PC-3 (cell line): Measurements from ENCODE around the gene NBR1. TPM values are rescaled to one million over a fixed set of nuclear protein-coding genes. Genes with fewer than 3 reads are reported as not detected.
"Not testable (repeated sequence)": the region's sequence is repeated elsewhere in the genome, so short reads cannot be mapped to it uniquely, and the experiment has no call there.

Source experiments
- ATAC-seq: fragments of 200-7000 bp; cut with Tn5 transposase; 2 replicates; pipeline ENCODE4 v1.9.1; 2020; ENCODE audit warnings: mild to moderate bottlenecking, moderate library complexity
- BruUV-seq: library from RNA; stranded (reverse); fragments of 400-500 nt; replicated peaks from 2 replicates; lab custom pipeline; 2021; lab: Mats Ljungman, UMichigan
- CTCF ChIA-PET: fragments of 300-600 bp; sonication (Branson Sonifier 250); formaldehyde crosslinking; loops from one replicate; lab custom pipeline; 2022; ENCODE audit warnings: antibody characterized with exemption; lab: Charles Lee
- POLR2A ChIA-PET: fragments of 300-600 bp; sonication (Branson Sonifier 250); formaldehyde crosslinking; loops from one replicate; lab custom pipeline; 2022; ENCODE audit warnings: antibody characterized with exemption; ENCODE audit not compliant: unreplicated experiment; lab: Charles Lee
- DNase-seq: peaks from one replicate; pipeline ENCODE4 v3.0.0-alpha.2; 2015
- H2AFZ ChIP-seq: fragments of 300-600 bp; sonication (generic); 2 replicates; pipeline ENCODE4 v1.6.0; 2016; ENCODE audit warnings: antibody characterized with exemption, low read length
- H3F3A ChIP-seq: fragments of 300-600 bp; sonication (generic); one replicate; pipeline ENCODE4 v1.6.0; 2017; ENCODE audit warnings: antibody characterized with exemption, low read length, control low read depth, mild to moderate bottlenecking; ENCODE audit not compliant: unreplicated experiment
- H3K27ac ChIP-seq: fragments of 300-600 bp; sonication (generic); 2 replicates; pipeline ENCODE4 v1.5.1; 2016; ENCODE audit warnings: mild to moderate bottlenecking, low read length
- H3K27me3 ChIP-seq: fragments of 300-600 bp; sonication (generic); 2 replicates; pipeline ENCODE4 v1.6.1; 2016; ENCODE audit warnings: low read length, mixed read lengths
- H3K36me3 ChIP-seq: fragments of 300-600 bp; sonication (generic); 2 replicates; pipeline ENCODE4 v1.6.1; 2016; ENCODE audit warnings: low read depth, mixed run types, low read length, mixed read lengths
- H3K4me1 ChIP-seq: fragments of 300-600 bp; sonication (generic); 2 replicates; pipeline ENCODE4 v1.5.1; 2016; ENCODE audit warnings: low read length; ENCODE audit not compliant: insufficient read depth
- H3K4me2 ChIP-seq: fragments of 300-600 bp; sonication (generic); 2 replicates; pipeline ENCODE4 v1.6.0; 2016; ENCODE audit warnings: low read length
- H3K4me3 ChIP-seq: fragments of 300-600 bp; sonication (generic); 2 replicates; pipeline ENCODE4 v1.5.1; 2016; ENCODE audit warnings: mild to moderate bottlenecking, low read length, mixed read lengths
- H3K79me2 ChIP-seq: fragments of 300-600 bp; sonication (generic); 2 replicates; pipeline ENCODE4 v1.6.1; 2017; ENCODE audit warnings: low read length, mixed read lengths
- H3K9ac ChIP-seq: fragments of 300-600 bp; sonication (generic); 2 replicates; pipeline ENCODE4 v1.6.0; 2016; ENCODE audit warnings: mild to moderate bottlenecking, low read length
- H3K9me2 ChIP-seq: fragments of 300-600 bp; sonication (generic); replicated peaks from 2 replicates; pipeline ENCODE4 v1.6.1; 2016; ENCODE audit warnings: mixed run types, low read length, mixed read lengths
- H3K9me3 ChIP-seq: fragments of 300-600 bp; sonication (generic); 2 replicates; pipeline ENCODE4 v1.6.1; 2016; ENCODE audit warnings: low read length, mixed read lengths
- H4K20me1 ChIP-seq: fragments of 300-600 bp; sonication (generic); 2 replicates; pipeline ENCODE4 v1.6.1; 2016; ENCODE audit warnings: low read length, mixed read lengths
- EZH2 ChIP-seq: fragments of 300-600 bp; sonication (generic); IDR thresholded peaks from one replicate; pipeline ENCODE4 v1.6.1; 2017; ENCODE audit warnings: antibody characterized with exemption, mild to moderate bottlenecking, low read length; ENCODE audit not compliant: unreplicated experiment
- EZH2phosphoT487 ChIP-seq: fragments of 300-600 bp; sonication (generic); IDR thresholded peaks from 2 replicates; pipeline ENCODE4 v1.6.1; 2018; ENCODE audit warnings: mild to moderate bottlenecking, antibody characterized with exemption, low read length, borderline replicate concordance
- intact Hi-C: fragments of 100-400 bp; cut with micrococcal nuclease; formaldehyde crosslinking; loops from 2 replicates; pipeline ENCODE4 v1.9.0; 2023
- total RNA-seq: library from RNA; depleted of rRNA; stranded (reverse); fragments of >200 nt; gene quantifications from 2 replicates; pipeline ENCODE4 v1.2.3, GENCODE V29; 2014
- TF ChIP-seq, protein P1 (sequence below): fragments of 300-600 bp; sonication (generic); conservative IDR thresholded peaks from 2 replicates; pipeline ENCODE4 v1.5.1; 2017; ENCODE audit warnings: antibody characterized with exemption, low read depth, mild to moderate bottlenecking, low read length

Gene NBR1
- total RNA-seq, 1 experiment from 2014 or later: 30.0 TPM

DNA sequence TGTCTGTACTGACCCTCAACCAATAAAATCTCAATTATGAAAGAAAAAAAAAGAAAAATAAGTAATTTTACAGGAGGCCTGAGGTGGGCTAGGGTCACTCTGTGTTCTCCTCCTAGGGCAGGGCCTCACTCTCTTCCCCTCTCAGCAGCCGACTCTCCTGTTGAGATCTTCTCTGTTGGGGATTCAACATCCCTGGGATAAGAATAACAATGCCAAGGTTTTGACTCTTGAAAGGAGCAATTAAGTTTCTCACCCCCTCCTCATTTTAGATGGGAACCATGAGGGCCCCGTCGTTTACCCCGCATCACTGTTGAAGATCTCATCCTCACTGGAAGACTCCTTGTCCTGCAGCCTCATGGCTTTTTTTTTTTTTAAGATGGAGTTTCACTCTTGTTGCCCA lies 24.4 kb upstream of the NBR1 start:
- Histone ChIP-seq H3K4me2 (no peak overlapping the region), H3K4me1 (no peaks in the 10 kb centered on the region), H2AFZ (no peak overlapping the region), H3K36me3 (no peaks in the 10 kb centered on the region), H3K27me3 (no peaks in the 10 kb centered on the region), H3K27ac (no peak overlapping the region), H3K4me3 (no peak overlapping the region), H4K20me1 (no peaks in the 10 kb centered on the region), H3K79me2 (no peaks in the 10 kb centered on the region), H3K9me2 (no peaks in the 10 kb centered on the region), H3K9ac (no peak overlapping the region), H3K9me3 (no peaks in the 10 kb centered on the region), H3F3A (no peaks in the 10 kb centered on the region)
- TF ChIP-seq, protein P1, sequence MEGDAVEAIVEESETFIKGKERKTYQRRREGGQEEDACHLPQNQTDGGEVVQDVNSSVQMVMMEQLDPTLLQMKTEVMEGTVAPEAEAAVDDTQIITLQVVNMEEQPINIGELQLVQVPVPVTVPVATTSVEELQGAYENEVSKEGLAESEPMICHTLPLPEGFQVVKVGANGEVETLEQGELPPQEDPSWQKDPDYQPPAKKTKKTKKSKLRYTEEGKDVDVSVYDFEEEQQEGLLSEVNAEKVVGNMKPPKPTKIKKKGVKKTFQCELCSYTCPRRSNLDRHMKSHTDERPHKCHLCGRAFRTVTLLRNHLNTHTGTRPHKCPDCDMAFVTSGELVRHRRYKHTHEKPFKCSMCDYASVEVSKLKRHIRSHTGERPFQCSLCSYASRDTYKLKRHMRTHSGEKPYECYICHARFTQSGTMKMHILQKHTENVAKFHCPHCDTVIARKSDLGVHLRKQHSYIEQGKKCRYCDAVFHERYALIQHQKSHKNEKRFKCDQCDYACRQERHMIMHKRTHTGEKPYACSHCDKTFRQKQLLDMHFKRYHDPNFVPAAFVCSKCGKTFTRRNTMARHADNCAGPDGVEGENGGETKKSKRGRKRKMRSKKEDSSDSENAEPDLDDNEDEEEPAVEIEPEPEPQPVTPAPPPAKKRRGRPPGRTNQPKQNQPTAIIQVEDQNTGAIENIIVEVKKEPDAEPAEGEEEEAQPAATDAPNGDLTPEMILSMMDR: no peak
- ChIA-PET CTCF (no interaction called here), POLR2A (no interaction called here)
- no TSS peak for BruUV-seq
- no peak for DNase-seq
- intact Hi-C loops: no loop called here
- no peak for ATAC-seq

DNA sequence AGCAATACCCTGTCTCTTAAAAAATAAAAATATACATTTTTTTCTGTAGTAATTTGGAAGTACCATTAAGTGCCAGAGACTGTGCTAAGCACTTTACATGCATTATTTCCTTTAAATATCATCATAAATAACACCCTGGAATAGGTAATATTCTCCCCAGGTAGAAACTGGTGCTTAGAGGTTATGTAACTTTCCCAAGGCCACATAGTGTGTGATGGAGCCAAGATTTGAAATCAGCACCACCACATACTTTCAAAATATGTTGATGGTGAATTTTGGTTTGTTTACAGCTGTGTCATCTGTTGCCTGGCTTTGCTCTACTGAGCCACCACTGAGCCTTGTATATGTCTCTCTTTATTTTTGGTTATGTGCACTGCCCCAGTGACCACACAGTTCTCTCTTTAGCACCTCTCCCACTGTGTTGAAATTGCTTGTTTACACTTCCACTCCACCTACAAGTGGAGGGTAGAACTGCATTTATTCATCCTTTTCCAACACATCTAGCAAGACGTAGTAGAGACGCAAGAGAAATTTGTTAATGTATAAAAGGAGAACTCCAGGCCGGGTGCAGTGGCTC lies 19.0 kb upstream of the NBR1 start:
- H3K27ac ChIP-seq: no peak overlapping the region
- BruUV-seq: no TSS peak
- CTCF ChIA-PET: no interaction called here

DNA sequence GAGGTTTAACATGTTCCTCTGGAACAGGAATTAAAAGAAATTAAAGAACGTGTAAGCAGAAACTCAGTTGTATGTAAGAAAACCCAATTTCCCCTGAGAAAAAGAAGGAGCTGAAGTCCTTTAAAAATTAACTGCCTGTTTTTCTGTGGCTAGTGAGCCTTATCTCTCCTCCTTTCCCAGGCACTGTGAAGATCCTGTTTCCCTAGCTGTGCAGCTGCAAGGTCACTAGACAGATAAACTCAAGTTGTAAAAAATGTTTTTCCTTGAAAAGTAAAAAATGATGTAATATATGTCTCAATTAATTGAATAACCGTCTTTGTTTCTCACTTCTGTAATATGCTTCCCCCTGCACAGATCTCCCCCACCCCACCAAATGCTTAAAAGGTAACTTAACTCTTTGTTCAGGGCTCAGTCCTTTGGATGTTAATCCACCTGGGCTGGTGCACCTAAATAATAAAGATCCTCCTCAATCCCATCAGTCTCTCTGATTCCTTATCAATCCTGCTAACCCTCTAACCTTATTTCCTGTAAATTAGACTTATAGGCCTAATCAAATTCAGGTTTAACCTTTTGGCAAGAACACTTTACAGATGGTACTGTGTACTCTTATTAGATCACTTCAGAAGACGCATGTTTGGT lies 17.7 kb upstream of the NBR1 start:
- H3K9me3 ChIP-seq, BruUV-seq, H3K4me2 ChIP-seq, H3F3A ChIP-seq, DNase-seq, H3K79me2 ChIP-seq, H3K27me3 ChIP-seq, H3K4me1 ChIP-seq, H3K9ac ChIP-seq, H3K9me2 ChIP-seq, ATAC-seq, H2AFZ ChIP-seq, H3K4me3 ChIP-seq, H3K27ac ChIP-seq, CTCF ChIA-PET, H4K20me1 ChIP-seq, intact Hi-C loops, H3K36me3 ChIP-seq, POLR2A ChIA-PET: not testable (repeated sequence)

More for the DNA sequence above, 19.0 kb upstream of the NBR1 start:
- Histone ChIP-seq H2AFZ (no peak overlapping the region), H3K36me3 (no peaks in the 10 kb centered on the region), H4K20me1 (no peaks in the 10 kb centered on the region), H3F3A (no peaks in the 10 kb centered on the region), H3K9ac (no peak overlapping the region), H3K27me3 (no peaks in the 10 kb centered on the region), H3K9me2 (no peaks in the 10 kb centered on the region), H3K4me1 (no peaks in the 10 kb centered on the region), H3K79me2 (no peaks in the 10 kb centered on the region), H3K9me3 (no peaks in the 10 kb centered on the region), H3K4me3 (no peak overlapping the region), H3K4me2 (no peak overlapping the region)
- intact Hi-C loops: no loop called here
- ATAC-seq: no peak
- POLR2A ChIA-PET: no interaction called here
- TF ChIP-seq EZH2 (no peak), EZH2phosphoT487 (no peak)
- TF ChIP-seq, protein P1: no peak
- DNase-seq: no peak
